Activated CD8-positive, alpha-beta memory T cell treated with anti-CD3 and anti-CD28 coated beads for 48 hours (primary cell): ENCODE data around the gene SERPINA6.
"Not testable (repeated sequence)": the region's sequence is repeated elsewhere in the genome, so short reads cannot be mapped to it uniquely, and the experiment has no call there.

Source experiments
- DNase-seq, 3 experiments: peaks; one replicate each; pipeline ENCODE4 v3.0.0-alpha.2; 2020; ENCODE audit warnings: low read depth in 2 of 3, low spot score in 2 of 3

Gene SERPINA6

DNA sequence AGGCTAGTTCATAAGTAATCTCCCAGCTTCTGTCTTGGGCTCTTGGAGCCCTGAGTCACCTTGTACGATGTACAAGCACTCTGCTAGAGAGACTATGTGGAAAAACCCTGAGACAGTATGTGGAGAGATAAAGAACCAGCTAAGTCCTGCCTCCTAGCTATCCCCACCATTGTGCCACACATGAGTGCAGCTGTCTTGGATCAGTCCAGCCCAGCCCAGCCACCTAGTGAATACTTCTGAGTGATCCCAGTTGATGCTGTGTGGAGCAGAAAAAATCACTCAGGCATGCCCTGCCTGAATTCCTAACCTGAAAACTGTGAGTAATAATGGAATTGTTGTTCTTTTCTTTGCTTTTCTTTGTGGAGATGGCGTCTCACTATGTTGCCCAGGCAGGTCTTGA lies 5.1 kb upstream of the SERPINA6 start:
- no peak for DNase-seq

DNA sequence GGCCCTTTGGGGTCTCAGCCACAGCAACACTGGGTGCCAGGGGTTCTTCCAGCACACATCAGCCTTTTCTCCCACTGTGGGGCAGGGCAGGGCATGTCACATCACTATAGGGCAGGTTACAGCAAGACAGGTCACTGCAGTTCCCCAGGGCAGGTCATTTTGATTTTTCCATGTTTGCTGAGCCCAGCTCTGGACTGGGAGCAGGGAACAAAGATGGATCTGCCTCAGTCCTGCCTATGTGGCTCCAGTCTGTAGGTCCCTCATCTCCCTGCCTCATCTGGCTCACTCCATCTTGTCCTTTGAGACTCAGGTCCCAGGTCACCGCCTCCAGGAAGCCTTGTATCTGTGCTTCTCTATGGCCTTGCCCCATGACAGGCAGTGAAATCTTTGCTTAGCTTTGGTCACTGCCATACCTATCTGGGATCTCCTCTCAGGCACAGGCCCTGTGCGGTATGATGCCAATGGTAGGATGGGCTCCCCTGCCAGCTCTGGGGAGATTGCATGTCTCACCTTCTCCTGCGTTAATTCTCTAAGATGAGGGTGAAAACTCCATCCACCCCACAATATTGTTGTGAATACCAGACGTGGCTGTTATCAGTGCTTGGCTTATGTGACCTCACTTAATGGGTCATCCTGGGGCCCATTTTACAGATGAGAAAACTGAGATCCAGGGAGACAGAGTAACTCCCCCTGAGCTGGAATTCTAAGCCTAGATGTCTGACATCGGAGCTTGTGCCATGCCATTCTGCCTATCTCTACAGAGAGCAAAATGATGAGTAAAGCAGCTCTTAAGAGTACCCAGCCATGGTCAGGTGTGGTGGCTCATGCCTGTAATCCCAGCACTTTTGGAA lies 1.5 kb downstream of the SERPINA6 start:
- DNase-seq = no peak

DNA sequence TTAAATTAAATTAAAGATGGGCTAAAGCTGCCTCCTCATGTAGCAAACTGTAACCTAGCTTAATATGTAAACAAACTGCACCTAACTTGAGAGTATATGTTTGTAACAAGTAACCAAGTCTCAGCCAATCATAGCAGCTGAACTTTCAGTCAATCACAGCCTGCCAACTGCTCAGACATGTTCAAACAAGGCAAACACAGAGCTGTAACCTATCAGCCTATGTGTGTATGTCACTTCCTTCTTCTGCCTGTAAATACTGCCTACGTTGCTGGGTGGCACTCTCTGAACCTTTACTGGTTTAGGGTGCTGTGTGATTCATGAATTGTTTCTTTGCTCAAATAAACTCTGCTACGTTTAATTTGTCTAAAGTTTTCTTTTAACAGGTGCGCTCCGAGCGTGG lies 2.9 kb downstream of the SERPINA6 start:
- DNase-seq = no peak

DNA sequence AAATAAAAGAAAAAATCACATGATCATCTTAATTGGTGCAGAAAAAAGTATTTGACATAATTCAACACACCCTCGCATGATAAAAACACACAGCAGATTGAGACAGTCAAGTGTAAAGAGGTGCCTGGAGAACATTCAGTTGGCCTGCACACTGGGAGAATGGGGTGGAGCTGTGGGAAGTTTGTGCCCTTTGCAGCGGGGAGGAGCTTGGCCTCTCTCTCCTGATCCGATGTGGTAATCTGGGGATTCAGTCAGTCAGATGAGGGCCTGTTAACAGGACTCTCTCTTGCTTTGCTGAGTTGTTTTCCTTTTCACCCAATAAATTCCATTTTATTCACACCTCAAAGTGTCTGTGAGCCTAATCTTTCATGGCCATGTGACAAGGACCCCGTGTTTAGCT lies 5.9 kb downstream of the SERPINA6 start:
- DNase-seq = no peak

DNA sequence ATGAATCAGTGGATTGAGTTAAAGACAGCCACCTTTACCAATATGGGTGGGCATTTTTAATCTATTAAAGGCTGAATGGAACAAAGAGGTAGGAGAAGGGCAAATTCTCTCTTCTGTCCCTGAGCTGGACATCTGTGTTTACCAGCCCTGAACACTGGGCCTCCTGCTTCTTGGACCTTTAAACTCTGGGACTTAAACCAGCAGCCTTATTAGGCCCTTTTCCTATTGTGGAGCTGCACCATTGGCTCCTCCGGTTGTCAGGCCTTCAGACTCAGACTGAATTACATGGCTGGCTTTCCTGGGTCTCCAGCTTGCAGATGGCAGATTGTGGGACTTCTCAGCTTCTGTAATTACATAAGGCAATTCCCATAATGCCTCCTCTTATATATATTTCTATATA lies 6.4 kb downstream of the SERPINA6 start:
- DNase-seq = no peak

DNA sequence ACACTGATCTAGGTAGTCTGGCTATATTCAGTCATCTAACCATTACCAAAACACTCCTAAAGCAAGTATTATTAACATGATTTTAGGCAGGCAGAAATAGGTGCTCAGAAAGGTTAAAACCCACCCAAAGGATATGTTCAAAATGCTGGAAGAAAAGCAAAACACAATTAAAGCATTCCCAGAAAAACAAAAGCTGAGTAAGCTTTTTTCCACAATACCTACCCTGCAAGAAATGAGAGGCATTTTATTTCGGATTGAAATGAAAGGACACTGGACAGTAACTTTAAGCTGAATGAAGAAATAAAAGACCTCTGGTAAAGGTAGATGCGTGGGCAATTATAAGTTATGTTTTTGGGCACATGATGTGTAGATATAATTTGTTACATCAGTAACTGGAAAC lies 8.2 kb downstream of the SERPINA6 start:
- DNase-seq = no peak

DNA sequence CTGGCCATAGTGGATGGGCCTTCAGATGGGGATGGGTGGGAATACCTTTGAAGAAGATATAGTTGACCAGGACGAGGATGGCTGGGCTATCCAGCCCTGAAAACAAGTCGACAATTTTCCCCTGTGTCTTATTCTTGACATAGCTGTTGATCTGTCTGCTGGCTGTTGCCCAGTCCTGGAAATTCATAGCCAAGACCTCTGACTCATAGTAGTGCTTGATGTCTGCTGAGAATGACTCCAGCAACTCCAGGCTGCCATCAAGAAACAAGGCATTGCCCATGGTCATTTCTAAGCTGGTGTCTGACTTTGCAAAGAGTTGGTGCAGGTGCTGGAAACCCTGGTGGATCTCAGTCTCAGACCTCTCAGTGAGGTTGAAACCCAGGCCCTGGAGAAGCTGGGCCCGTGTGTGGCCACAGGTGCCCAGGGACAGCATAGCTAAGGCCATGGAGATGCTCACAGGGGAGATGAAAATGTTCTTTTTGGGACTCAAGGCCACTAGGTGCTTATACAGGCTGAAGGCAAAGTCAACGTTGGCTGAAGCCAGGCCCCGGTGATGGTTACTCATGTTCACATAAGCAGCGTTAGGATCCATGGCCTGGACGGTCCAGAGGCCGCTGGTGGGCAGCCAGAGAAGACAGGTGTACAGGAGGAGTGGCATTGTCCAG lies 9.0 kb downstream of the SERPINA6 start:
- no peak for DNase-seq

DNA sequence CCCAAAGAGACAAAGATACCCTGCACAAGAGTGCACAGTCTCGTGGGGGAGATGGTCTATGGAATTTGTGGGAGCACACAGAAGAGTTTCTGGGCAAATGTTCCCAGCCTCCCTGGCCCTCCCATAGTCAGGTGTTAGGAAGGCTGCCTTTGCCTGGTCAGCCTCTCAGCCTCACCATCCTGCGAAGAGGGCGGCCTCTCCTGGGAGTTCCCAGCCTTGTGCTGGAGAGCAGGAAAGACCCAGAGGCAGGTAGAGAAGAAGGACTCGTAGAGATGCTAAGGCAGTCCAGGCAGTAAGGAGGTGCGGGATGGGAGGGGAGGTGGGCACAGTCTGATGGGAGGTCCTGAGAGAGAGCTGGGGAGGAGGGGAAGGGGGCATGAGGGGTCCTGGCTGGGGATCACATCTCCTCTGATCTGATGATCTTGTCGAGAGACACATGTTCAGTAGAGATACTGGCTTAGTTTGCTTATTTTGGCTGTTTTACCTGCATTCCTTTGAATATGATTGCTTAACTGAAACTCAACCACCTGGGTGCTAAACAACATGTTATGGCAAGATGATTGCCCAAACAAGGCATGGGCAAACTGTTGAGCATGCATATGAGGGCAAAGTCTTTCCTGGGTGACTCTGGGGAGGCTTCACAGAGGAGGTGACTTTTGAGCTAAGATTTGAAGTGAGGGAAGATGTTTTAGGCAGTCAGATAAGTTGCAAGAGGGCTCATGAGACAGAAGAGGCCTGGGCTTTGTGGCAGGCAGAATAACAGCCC lies 10.5 kb downstream of the SERPINA6 start:
- no peak for DNase-seq

DNA sequence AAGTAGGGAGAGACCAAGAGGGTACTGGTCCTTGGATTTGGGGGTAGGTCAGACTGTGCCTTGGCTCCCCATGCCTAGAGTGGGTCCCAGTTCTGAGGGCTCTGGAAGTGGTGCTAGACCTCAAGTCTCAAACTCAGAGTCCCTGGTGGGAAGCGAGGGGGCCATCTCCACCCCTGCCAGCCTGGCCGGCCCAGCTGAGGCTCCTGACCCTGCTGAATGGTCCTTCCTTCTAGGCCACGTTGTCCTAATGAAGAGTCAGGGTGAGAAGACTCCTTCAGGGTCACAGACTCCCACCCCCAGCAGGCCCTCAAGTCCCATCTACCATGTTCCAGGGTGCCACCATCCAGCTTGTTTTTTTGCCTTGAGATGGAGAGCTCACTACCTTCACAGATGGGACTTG lies 12.9 kb downstream of the SERPINA6 start:
- no peak for DNase-seq

DNA sequence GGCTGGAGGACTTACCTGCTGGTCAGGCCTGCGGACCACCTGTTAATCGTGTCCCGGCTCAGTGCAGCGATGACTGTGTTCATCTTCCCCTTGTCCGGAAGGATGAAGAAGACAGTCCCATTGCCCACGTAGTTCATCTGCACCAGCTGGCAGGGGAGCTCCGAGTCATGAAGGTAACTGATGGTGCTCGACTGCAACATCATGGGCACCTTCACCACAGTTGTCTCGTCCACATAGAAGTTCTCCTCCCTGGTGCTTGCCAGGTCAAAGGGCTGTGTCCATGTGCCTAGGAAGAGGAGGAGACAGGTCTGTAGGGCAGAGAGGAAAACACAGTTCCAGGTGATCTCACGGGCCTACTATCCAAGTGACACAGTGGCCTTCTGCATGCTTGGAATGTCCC lies 13.4 kb downstream of the SERPINA6 start:
- no peak for DNase-seq

DNA sequence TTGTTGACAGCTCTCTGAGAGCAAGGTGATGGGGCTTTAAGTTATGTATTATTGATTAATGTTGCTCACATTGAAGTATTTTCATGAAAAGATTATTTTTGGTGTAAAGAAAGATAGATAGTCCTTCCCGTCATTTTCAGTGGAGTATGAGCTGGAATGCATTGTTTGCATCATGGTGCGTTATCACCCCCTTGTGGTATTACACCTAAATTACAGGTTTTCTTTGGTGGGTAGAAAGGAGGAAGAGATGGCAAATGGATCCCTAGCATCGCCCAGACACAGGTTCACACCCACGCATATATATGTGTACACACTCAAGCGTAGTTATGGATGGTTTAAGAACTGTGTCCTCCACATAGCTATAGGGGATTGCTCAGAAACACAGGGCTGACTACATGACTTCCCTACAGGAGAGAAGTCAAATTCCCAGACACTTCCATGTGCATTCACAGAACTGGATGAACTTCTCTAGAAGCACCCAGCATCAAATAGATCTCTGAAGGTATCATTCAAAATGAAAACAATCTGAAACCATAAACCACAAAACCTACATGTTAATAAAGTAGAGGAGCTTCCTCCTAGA lies 15.6 kb downstream of the SERPINA6 start:
- no peak for DNase-seq

DNA sequence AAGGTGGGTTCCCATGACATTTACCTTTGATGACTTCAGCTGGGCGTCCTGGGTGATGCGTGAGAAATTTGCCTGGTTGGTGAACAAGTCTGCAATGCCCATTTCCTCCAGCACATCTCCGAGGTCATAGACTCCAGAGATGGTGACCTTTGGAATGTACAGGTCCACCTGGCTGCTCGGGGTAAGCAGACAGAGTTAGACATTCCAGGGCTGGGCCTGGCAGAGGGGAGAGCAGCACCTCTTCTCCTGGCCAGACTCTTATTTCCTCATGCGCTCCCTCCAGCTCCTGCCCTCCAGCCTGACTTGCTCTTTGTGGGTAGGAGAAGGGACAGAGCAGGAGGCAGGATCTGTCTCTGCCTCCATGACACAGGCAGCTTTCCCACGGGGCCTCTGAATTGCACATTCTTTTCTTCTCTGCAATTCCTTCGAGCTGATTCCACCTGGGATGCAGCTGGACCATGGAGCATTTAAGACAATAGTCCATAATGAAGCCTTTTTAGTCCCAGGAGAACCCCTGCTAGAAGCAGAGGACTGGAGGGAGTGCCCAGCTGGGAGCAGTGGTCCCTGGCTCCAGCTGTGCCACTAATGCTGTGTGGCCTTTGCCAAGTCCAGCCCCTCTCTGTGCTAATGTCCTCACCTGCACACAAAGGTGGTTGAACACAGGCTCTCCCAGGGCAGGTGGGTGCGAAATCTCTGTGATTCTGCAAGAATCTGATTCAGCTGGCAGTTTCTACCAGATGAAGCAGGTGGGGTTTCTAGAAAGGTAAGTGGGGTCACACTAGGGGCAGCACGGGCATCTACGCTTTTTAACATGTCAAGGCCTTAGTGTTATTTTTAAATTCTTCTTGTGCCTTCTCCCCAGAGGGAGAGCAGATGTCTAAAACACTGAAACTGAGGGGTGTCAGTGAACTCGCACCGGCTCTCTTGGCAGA lies 16.8 kb downstream of the SERPINA6 start:
- DNase-seq = no peak

DNA sequence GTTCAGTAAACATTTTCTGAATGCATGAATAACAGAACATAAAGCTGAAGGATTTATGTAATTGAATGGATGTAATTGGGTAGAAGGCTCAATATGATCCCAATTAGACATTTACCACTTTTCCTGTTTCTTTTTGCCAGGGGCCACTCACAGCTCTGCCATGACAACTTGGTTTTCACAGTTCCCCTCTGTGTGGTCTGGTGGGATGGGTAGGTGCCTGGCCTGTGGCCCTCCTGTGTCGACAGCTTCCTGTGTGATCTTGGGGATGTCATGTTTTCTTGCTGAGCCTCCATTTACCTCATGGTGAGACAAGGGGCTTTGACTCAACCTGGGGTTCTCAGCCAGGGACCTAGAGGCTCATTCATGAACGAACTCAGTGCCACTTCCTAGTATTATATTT lies 17.5 kb downstream of the SERPINA6 start:
- DNase-seq = no peak

DNA sequence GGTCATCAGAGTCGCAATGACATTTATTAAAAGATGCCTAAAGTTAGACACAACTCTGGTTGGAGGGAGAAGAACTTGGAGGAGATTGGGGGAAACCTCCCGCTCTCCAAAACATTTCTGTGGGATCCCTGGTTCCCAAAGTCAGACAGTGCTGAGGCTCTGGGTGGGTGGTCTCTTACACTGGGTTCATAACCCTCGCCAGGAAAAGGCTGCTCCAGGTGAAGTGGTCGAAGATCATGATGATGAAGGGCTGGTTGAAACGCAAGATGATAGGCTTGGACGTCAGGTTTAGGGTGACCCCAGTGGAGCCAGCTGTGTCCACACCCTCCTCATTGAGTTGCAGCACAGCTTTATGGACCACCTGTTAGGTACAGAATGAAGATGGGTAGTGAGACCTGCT lies 18.9 kb downstream of the SERPINA6 start:
- DNase-seq = no peak

DNA sequence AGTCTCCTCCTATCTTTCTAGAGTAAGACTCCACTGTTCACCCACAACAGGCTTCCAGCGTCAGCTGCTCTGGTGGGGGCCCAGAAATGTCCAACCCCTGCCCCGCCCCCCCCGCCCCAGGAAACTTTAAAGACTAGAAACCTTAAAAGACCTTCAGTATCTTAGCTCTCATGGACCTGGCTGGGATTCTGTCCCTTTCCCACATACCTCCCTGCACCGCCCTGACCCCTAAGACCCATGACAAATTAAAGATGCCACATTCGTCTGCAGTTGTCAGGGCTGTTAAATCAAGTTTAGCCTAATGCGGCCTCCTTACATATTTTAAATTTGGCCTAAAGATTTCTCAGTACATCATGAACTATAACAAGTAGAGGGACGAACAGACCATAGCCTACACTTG lies 20.0 kb downstream of the SERPINA6 start:
- no peak for DNase-seq

DNA sequence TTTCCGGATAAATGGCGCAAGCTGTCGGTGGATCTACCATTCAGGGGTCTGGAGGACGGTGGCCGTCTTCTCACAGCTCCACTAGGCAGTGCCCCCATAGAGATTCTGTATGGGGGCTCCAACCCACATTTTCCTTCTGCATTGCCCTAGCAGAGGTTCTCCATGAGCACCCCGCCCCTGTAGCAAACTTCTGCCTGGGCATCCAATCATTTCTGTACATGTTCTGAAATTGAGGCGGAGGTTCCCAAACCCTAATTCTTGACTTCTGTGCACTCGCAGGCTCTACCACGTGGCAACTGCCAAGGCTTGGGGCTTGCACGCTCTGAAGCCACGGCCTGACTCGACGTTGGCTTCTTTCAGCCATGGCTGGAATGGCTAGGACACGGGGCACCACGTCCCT lies 25.0 kb downstream of the SERPINA6 start:
- DNase-seq = no peak

DNA sequence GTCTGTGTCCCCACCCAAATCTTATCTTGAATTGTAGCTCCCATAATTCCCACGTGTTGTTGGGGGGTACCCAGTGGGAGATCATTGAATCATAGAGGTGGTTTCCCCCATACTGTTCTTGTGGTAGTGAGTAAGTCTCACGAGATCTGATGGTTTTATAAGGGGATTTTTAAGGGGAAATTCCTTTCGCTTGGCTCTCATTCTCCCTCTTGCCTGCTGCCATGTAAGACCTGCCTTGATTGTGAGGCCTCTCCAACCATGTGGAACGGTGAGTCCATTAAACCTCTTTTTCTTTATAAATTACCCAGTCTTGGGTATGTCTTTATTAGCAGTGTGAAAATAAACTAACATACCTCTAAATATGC lies 27.0 kb downstream of the SERPINA6 start:
- not testable (repeated sequence) for DNase-seq

DNA sequence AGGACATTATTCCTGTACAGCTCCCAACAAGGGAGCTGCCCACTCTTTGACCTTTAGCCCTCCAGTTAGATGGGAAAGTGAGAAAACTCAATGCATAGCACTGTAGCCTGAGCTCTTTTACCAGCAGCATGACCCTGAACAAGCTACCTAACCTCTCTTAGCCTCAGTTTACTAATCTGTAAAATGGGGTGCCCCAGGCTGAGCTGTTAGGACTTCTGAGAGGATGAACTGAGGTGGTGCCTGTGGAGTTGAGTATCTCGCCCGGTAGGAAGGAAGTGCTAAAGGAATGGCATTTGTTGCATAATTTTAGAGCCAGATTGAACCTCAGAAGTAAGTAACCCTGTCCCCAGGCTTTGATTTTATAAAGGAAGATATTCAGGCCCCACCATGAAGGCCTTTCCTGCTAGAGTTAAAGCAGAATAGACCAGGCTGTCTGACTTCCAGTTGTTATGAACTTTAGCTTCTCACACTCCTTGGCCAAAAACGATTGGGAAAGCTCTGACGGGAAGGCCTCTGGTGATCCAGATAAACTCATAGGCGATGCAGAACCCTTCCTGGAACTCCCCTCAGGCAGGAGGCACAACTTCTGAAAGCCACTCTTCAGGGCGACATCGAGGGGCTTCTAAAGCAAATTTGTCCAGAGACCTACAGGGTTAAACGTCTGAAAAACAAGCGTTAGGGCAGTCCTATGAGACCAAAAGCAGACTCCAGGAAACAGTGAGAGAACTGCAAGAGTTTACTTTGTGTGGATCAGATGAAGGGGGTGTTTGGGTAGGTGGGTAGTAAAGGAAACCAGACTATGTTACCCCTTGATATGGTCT lies 27.6 kb downstream of the SERPINA6 start:
- DNase-seq = no peak

DNA sequence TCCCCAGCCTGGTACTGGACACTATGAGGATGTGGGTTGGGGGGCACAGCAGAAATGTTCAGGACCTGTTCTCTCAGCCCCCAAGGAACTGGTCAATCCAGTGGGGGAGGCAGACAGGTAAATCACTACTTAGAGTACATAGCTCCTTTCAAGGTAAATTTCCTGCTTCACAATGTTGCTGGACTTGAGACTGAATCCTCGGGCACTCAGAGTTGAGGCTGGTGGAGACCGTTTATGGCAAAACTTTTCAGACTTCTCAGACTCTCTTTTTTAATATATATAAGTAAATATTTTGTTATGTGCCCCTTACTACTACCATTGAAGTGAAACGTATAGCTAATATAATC lies 29.6 kb downstream of the SERPINA6 start:
- DNase-seq = no peak
